Naive B cell (primary cell): ENCODE results near the gene ANO4. TPM values are rescaled to one million over a fixed set of nuclear protein-coding genes. Genes with fewer than 3 reads are reported as not detected.

Experiments
- ATAC-seq, 2 donors: fragments of 150-1000 bp; cut with Tn5 transposase; 2 replicates each; pipeline ENCODE4 v1.10.0; 2021; ENCODE audit warnings: low read depth in 2 of 2, mild to moderate bottlenecking in 2 of 2, moderate library complexity in 2 of 2
- DNase-seq: peaks from one replicate; pipeline ENCODE4 v3.0.0; 2022
- H3K27ac Mint-ChIP-seq, 6 donors: one replicate each; pipeline ENCODE4 v1.8.0; 2020 to 2022; ENCODE audit warnings: mild to moderate bottlenecking in 6 of 6, mixed read lengths in 6 of 6, moderate library complexity in 5 of 6, inconsistent platforms in 2 of 6
- H3K27me3 Mint-ChIP-seq, 3 donors: one replicate each; pipeline ENCODE4 v1.8.0; 2021 to 2022; ENCODE audit warnings: mixed read lengths in 3 of 3, mild to moderate bottlenecking in 1 of 3
- H3K36me3 Mint-ChIP-seq, 2 donors: one replicate each; pipeline ENCODE4 v1.8.0; 2020 to 2022; ENCODE audit warnings: mixed read lengths in 2 of 2, inconsistent platforms in 1 of 2, mild to moderate bottlenecking in 1 of 2
- H3K4me1 Mint-ChIP-seq, 3 donors: one replicate each; pipeline ENCODE4 v1.8.0; 2020 to 2022; ENCODE audit warnings: mixed read lengths in 3 of 3, inconsistent platforms in 1 of 3, mild to moderate bottlenecking in 1 of 3, moderate library complexity in 1 of 3
- H3K4me3 Mint-ChIP-seq, 8 donors: one replicate each; pipeline ENCODE4 v1.8.0; 2020 to 2022; ENCODE audit warnings: mild to moderate bottlenecking in 8 of 8, mixed read lengths in 8 of 8, moderate library complexity in 8 of 8, inconsistent platforms in 2 of 8
- H3K9me3 Mint-ChIP-seq, 7 donors: one replicate each; pipeline ENCODE4 v1.8.0; 2020 to 2022; ENCODE audit warnings: mixed read lengths in 7 of 7, mild to moderate bottlenecking in 5 of 7, inconsistent platforms in 2 of 7, moderate library complexity in 1 of 7
- polyA plus RNA-seq, 6 donors: library from polyadenylated mRNA; unstranded; fragments of 300-500 nt; fragmentation: Illumina TruSeq; gene quantifications; one replicate each; pipeline ENCODE4 v1.2.3, GENCODE V29; 2021; ENCODE audit warnings: low read depth in 6 of 6

ANO4 gene
- polyA plus RNA-seq, 6 donors from 2014 or later, result not detected

DNA sequence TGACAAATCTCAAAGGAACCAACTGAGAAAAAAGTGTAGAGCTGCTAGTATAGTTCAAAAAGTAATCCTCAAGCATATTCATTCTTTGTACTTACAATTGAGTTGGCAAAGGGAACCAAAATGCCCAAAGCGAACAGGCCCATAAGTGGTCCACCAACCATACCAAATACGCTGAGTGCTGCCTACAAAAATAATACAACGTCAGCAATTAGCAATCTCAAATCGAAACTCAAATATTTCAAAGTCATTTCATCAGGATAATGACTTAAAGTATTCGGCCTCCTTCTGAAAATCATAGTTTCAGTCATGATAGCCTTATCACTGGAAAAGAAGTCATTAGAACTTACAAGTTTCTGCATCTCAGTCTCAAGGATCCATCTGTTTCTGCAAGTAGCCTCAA lies 373.4 kb downstream of the ANO4 start:
- no peaks in the 10 kb centered on the region for H3K4me1 Mint-ChIP-seq
- ATAC-seq (no peak), DNase-seq (no peak)
- no peak overlapping the region for H3K4me3 Mint-ChIP-seq
- peaks cover 0 to 5% (median 3%) of the 10 kb centered on the region in 7 donors for H3K9me3 Mint-ChIP-seq
- no peak overlapping the region for H3K27ac Mint-ChIP-seq
- no peaks in the 10 kb centered on the region for H3K36me3 Mint-ChIP-seq
- H3K27me3 Mint-ChIP-seq, result peaks cover 0 to 11% (median 4%) of the 10 kb centered on the region in 3 donors

DNA sequence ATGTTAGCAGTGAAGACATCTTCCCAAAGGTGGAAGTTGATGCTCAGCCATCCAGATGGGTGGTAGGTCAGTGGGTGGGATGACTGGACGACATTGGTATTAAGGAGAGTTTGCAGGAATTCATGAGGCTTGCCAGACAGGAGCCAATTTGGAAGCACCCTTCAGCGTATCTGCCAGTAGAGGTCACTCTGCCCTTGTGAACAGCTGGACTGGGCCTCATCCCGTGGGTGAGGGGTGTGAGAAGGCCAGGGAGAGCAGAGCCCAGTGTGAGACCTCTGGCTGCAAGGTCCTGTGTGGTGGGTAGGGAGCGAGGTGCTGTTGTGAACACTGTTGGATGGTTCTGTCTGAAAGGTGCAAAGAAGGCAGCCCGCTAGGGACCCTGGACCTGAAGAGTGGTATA lies 377.7 kb downstream of the ANO4 start:
- no peak overlapping the region for H3K4me3 Mint-ChIP-seq
- H3K4me1 Mint-ChIP-seq, result no peaks in the 10 kb centered on the region
- H3K27me3 Mint-ChIP-seq, result peaks cover 0 to 11% (median 7%) of the 10 kb centered on the region in 3 donors
- H3K9me3 Mint-ChIP-seq, result peaks cover 2 to 26% (median 10%) of the 10 kb centered on the region in 7 donors
- ATAC-seq (no peak), DNase-seq (no peak)
- peaks cover 0 to 9% of the 10 kb centered on the region in 2 donors for H3K36me3 Mint-ChIP-seq
- no peak overlapping the region for H3K27ac Mint-ChIP-seq

DNA sequence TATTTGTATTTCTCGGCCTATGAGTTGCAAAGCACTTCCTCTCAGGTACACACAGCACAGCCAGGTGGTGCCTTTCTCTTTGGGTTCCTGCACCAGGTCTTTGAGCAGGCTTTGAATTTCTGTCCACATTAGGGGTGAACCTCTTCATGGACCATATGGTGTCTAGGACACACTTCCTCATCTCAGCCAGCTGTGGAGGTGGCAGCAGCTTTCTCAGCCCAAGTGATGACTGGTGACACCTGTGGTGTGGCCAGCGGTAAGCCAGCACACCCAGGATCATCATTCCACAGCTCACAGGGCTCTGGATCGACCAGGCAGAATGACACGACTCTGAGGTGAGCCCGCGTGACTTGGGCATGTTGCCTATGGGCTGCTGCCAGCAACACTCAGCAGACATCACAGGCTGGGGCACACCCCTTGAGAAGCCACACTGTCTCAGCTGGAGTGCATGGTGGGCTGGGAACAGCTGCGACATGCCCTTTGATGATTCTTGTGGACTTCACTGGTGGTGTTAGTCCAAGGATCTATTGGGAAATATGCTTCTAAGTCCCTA lies 378.7 kb downstream of the ANO4 start:
- Mint-ChIP-seq H3K4me1 (no peaks in the 10 kb centered on the region), H3K27me3 (peaks cover 0 to 11% (median 7%) of the 10 kb centered on the region in 3 donors)

DNA sequence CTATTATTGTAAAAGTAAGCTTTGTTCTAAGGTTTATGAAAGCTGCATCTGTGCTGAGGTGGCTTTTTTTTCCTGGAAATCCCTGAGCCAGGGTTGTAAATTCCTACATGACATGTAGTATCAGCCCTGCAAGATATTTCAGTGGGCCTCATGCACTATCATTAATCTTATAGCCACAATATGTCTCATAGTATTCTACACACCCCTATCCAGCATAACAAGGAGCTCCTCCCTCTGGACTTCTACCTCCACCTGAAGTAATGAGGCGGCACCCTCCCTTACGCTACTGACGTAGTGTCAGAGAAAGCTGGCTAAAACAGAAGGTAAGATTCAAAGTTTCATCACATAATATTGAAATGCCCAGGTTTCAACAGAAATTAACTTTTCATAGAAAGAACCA lies 380.0 kb downstream of the ANO4 start:
- no peaks in the 10 kb centered on the region for H3K4me1 Mint-ChIP-seq
- DNase-seq (no peak), ATAC-seq (no peak)
- H3K4me3 Mint-ChIP-seq, result no peak overlapping the region
- H3K27me3 Mint-ChIP-seq, result peaks cover 0 to 11% (median 7%) of the 10 kb centered on the region in 3 donors
- H3K27ac Mint-ChIP-seq, result no peak overlapping the region
- peaks cover 2 to 26% (median 10%) of the 10 kb centered on the region in 7 donors for H3K9me3 Mint-ChIP-seq
- peaks cover 0 to 9% of the 10 kb centered on the region in 2 donors for H3K36me3 Mint-ChIP-seq

More for the DNA sequence above, 378.7 kb downstream of the ANO4 start:
- DNase-seq, result no peak
- H3K27ac Mint-ChIP-seq, result no peak overlapping the region
- no peak for ATAC-seq
- H3K9me3 Mint-ChIP-seq, result peaks cover 2 to 26% (median 10%) of the 10 kb centered on the region in 7 donors
- peaks cover 0 to 9% of the 10 kb centered on the region in 2 donors for H3K36me3 Mint-ChIP-seq
- no peak overlapping the region for H3K4me3 Mint-ChIP-seq

Other genes starting within 250 kb of the ANO4 start
- not detected for gene GAS2L3, start 221.1 kb upstream of the ANO4 start, polyA plus RNA-seq